Stimulated activated CD4-positive, alpha-beta T cell treated with anti-CD3 and anti-CD28 coated beads, Interleukin-2, amount 100 ng/mL, for 4 hours (primary cell): Measurements from ENCODE around the gene PLPP2.

Source experiments
- DNase-seq: peaks from one replicate; pipeline ENCODE4 v3.0.0-alpha.2; 2020; ENCODE audit warnings: low read depth

PLPP2 gene

GRCh38 chr19:293436-294110, 2.4 kb upstream of the PLPP2 start:
- DNase-seq: no peak

DNA sequence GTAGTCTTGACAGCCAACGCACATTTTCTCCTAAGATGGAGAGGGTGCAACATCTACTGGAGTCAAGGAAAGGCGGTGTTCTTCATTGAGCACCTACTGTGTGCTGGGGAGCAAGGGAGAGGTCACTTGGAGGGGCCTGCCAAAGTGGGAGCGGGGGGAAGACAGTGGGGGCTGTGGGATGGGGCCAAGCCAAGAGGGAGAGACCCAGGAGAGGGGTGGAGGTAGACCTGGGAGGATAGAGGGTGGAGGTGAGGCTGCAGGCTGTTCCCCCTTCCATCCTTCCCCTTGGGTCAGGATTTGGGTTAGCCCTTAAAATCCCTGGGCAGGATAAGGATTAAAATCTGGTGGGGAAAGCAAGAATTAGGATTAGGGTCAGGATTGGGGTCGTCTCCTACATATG, 1.7 kb upstream of the PLPP2 start:
- no peak for DNase-seq

DNA sequence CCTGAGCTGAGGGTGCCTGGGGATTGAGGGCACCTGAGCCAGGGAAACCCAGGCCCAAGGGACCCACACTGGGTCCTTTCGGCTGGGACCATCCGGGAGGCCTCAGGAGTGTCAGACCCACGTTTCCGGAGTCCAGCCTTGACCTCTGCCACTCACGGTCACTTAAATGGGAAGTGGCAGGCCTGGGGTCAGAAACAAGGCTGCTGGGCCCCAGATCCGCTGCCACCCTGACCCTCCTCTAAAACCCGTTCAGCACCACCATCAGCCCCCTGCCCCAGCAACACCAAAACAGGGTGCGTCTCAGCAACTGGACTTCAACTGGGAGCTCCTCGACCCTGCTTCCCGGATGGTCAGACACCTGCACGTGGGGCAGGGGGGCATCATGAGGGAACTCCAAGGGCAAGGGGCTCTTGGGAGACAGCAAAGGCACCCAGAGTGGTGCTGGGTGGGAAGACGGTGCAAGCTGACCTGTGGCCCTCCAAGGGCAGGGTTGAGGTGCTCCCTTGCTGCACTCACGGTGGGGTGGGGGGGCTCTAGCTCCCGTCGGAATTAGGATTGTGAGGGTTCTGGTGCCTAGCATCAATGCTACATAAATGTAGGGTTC, 1.2 kb upstream of the PLPP2 start:
- no peak for DNase-seq

GRCh38 chr19:291561-292280, 518 bp upstream of the PLPP2 start:
- DNase-seq: no peak

DNA sequence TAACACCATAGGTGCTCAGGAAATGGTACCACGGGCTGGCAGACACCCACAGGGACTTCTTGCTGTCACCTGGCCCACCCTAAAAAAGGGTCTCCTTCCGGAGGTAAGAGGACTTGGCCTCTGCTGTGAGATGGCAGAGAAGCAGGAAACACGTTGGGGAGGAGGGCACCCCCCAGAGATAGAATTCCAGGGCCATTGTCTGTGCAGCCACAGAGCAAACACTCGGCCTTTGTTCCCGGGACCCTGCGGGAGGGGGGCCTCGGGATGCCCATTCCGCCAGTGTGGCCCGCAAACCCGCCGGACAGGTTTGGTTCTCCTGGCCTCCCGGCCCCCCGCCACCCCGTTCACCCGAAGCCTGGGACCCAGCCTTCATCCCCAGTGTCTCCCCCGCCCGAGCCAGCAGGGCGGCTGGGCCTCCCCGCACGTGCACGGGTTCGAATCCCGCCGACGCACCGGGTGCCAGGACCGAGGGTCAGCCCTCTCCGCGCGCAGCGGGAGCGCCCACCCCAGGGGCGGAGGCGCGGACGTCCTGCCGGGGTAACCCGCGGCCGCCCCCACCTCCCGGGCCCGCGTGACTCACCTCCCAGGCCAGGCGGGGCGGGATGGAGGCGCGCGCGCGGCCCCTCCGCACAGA, 714 bp downstream of the PLPP2 start:
- DNase-seq: no peak

DNA sequence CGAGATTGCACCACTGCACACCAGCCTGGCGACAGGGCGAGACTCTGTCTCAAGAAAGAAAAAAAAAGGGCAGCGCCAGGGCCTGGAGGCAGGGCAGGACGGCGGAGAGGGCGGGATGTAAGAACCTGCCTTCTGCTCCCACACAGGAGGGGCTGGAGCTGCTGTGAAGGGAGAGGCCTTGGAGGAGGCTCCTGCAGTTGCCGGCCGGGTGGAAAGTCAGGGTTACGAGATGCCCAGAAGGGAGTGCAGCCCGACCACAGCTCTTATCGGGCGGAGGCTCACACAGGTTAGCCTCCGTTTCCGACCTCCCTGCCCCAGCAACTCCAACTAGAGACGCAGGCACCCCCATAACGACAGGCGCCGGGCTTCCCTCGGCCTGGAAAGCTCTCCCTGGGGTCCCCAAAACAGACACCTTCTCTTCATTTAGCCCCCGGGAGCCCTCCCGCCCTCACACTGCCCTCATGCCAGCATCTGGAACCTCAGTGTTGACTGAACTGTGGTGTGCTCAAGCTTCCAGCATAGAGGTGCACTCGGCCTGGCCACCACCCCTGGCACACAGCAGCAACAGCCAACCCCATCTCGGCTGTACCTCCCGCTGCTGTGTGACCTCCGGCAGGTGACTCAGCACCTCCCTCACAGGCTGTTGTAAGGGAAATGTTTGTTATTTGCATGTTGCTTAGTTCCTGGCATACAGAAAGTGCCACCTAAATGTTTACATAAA, 1.4 kb downstream of the PLPP2 start:
- peak; percentile 32 for DNase-seq

- DNase-seq: no peak
These were observed 2.3 kb downstream of the PLPP2 start for GRCh38 chr19:288911-289310.

DNA sequence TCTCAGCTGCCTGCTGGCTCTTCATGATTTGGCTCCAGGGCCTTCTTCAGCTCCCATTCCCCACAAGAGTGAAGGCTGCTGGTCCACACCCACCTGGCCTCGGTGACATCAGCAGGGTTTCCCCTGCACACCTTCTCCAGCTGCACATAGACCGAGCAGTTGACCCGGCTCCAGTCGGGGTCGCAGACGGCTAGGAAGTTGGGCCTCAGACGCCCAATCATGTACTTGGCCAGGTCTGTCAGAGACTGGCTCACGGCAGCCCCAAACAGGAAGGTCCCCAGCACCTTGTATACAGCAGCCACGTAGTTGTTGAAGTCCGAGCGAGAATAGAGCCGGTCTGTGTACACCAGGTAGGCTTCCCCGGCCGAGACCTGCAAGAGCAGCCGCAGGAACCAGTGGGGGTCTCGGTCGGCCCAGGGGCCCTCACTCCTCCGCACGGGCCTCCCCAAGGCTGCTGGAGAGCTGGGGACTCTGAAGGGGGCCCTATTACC, 3.8 kb downstream of the PLPP2 start:
- DNase-seq: no peak

DNA sequence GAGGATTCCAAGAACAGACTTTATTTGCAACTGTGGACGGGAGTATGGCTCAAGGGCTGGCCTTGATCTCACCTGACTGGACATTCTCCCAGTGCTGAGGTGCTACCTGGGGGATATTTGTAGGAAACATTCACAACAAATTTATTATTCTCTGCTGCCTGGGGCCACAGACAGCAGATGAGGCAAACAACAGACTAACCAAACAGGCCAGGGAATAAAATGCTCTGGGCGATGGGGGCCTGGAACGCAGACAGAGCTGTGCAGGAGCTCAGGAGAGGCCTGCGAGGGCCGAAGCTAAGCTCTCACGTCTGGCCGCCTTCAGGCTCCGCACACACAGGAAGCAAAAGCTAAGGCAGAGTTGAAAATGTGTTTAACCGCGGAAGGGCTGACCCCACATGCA, 7.8 kb downstream of the PLPP2 start:
- DNase-seq: no peak

GRCh38 chr19:282501-282900, 8.7 kb downstream of the PLPP2 start:
- no peak for DNase-seq

- no peak for DNase-seq
These were observed 9.2 kb downstream of the PLPP2 start for GRCh38 chr19:281992-282391.

GRCh38 chr19:281156-281853, 9.9 kb downstream of the PLPP2 start:
- no peak for DNase-seq

DNA sequence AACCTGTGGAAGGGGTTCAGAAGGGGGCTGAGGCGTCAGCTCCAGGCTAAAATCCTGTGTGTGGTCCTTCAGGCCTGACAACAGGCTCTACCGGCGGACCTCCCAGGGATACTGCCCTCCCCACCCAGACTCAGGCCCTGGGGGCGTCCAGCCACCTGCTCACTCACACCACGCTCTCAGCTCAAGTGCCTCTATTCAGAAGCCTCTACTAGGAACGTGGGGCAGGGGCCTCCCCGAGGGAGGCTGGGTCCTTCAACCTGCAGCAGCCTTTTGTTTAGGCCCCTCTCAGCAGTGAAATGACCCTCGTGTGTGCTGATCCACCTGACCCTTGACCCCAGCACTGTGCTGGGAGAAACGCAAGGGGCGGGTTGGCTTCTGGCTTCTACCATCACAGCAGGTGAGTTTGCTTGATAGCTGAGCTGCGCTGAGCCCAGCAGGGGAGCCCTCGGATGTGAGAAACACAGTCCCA, 10.6 kb downstream of the PLPP2 start:
- no peak for DNase-seq

DNA sequence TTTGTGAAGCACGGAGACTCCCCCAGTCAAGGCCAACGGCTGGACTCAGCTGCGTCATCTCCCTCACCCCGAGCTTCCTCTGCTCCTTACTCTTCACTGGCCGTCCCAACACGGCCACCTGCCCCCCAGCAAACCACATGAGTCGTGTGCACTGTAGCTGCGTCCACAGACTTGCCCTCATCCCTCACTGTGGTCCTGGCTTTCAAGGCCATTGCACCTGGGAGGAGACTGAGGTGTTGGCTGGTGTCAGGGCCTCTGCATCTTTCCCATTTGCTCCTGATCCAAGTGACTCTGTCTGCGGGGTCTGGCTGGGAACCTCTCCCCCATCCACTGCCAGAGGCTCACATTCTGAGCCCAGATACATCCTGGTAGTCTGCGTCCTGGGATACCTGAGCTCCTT, 11.5 kb downstream of the PLPP2 start:
- DNase-seq: no peak

- no peak for DNase-seq
These were observed 12.0 kb downstream of the PLPP2 start for GRCh38 chr19:279231-279630.

GRCh38 chr19:277581-278165, 13.5 kb downstream of the PLPP2 start:
- DNase-seq: no peak

GRCh38 chr19:277131-277530, 14.1 kb downstream of the PLPP2 start:
- no peak for DNase-seq

- no peak for DNase-seq
These were observed 15.1 kb downstream of the PLPP2 start for GRCh38 chr19:275958-276646.

GRCh38 chr19:275000-275399, 16.2 kb downstream of the PLPP2 start:
- DNase-seq: no peak

DNA sequence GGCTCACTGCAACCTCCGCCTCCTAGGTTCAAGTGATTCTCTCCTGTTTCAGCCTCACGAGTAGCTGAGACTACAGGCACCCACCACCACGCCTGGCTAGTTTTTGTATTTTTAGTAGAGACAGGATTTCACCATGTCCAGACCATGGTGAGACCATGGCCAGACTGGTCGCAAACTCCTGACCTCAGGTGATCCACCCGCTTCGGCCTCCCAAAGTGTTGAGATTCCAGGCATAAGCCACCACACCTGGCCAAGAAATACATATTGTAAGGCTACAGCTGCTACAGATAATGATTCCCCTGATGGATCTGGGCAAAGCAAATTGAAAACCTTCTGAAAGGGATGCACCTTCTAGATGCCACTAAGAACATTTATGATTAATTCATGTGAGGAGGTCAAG, 17.8 kb downstream of the PLPP2 start:
- no peak for DNase-seq
